Naive thymus-derived CD4-positive, alpha-beta T cell (primary cell): ENCODE data around the gene DNM3. TPM values are rescaled to one million over a fixed set of nuclear protein-coding genes. Genes with fewer than 3 reads are reported as not detected.

Experiments
- ATAC-seq: fragments of 150-1000 bp; cut with Tn5 transposase; 2 replicates; pipeline ENCODE4 v1.10.0; 2021; ENCODE audit warnings: mild to moderate bottlenecking, moderate library complexity
- CTCF ChIA-PET: fragments of 350-600 bp; sonication (Branson Sonifier 250); formaldehyde crosslinking; loops from one replicate; lab custom pipeline; 2021; ENCODE audit warnings: antibody characterized with exemption; lab: Charles Lee
- POLR2A ChIA-PET: fragments of 350-600 bp; sonication (Branson Sonifier 250); formaldehyde crosslinking; loops from one replicate; lab custom pipeline; 2021; ENCODE audit warnings: antibody characterized with exemption, inconsistent platforms; lab: Charles Lee
- DNase-seq, 9 donors: peaks; one replicate each; pipeline versions ENCODE4 v3.0.0 to v3.0.0-alpha.2; 2020 to 2022; ENCODE audit warnings: mixed read lengths in 1 of 9
- H3K27ac ChIP-seq: one replicate; pipeline ENCODE4 v1.7.0; 2013; ENCODE audit warnings: mild to moderate bottlenecking, low read depth, low read length, moderate library complexity
- H3K27me3 ChIP-seq, 2 donors: one replicate each; pipeline ENCODE4 v1.7.0; 2013; ENCODE audit warnings: low read length in 2 of 2, mild to moderate bottlenecking in 2 of 2, moderate library complexity in 2 of 2; ENCODE audit not compliant: control insufficient read depth in 2 of 2, insufficient read depth in 2 of 2
- H3K36me3 ChIP-seq, 3 experiments: 1 replicate in 2 of 3; 2 replicates in 1 of 3; pipeline ENCODE4 v1.7.0; 2013; ENCODE audit warnings: low read length in 3 of 3, mild to moderate bottlenecking in 3 of 3, moderate library complexity in 1 of 3; ENCODE audit not compliant: insufficient read depth in 3 of 3, control insufficient read depth in 2 of 3
- H3K4me1 ChIP-seq, 2 donors: one replicate each; pipeline ENCODE4 v1.7.0; 2013; ENCODE audit warnings: low read length in 2 of 2, mild to moderate bottlenecking in 2 of 2, moderate library complexity in 1 of 2; ENCODE audit not compliant: control insufficient read depth in 2 of 2, insufficient read depth in 2 of 2
- H3K4me3 ChIP-seq: 2 replicates; pipeline ENCODE4 v1.7.0; 2013; ENCODE audit warnings: mild to moderate bottlenecking, low read length
- H3K9me3 ChIP-seq, 3 experiments: 1 replicate in 2 of 3; 2 replicates in 1 of 3; pipeline ENCODE4 v1.7.0; 2013; ENCODE audit warnings: low read length in 3 of 3; ENCODE audit not compliant: control insufficient read depth in 2 of 3
- H3K27ac Mint-ChIP-seq, 9 donors: one replicate each; pipeline ENCODE4 v1.8.0; 2020 to 2022; ENCODE audit warnings: mixed read lengths in 9 of 9, mild to moderate bottlenecking in 8 of 9, moderate library complexity in 5 of 9, inconsistent platforms in 2 of 9
- H3K27me3 Mint-ChIP-seq, 5 donors: one replicate each; pipeline ENCODE4 v1.8.0; 2021 to 2022; ENCODE audit warnings: mixed read lengths in 5 of 5, mild to moderate bottlenecking in 1 of 5
- H3K36me3 Mint-ChIP-seq, 5 donors: one replicate each; pipeline ENCODE4 v1.8.0; 2020 to 2022; ENCODE audit warnings: mixed read lengths in 5 of 5, mild to moderate bottlenecking in 3 of 5, inconsistent platforms in 1 of 5
- H3K4me1 Mint-ChIP-seq, 7 donors: one replicate each; pipeline ENCODE4 v1.8.0; 2020 to 2022; ENCODE audit warnings: mixed read lengths in 7 of 7, mild to moderate bottlenecking in 3 of 7, inconsistent platforms in 1 of 7
- H3K4me3 Mint-ChIP-seq, 10 donors: one replicate each; pipeline ENCODE4 v1.8.0; 2020 to 2022; ENCODE audit warnings: mild to moderate bottlenecking in 10 of 10, mixed read lengths in 10 of 10, moderate library complexity in 6 of 10, inconsistent platforms in 2 of 10
- H3K9me3 Mint-ChIP-seq, 11 donors: one replicate each; pipeline ENCODE4 v1.8.0; 2020 to 2022; ENCODE audit warnings: mixed read lengths in 11 of 11, mild to moderate bottlenecking in 4 of 11, inconsistent platforms in 1 of 11, moderate library complexity in 1 of 11
- intact Hi-C, 2 donors: fragments of 100-400 bp; cut with micrococcal nuclease; formaldehyde crosslinking; loops; one replicate each; pipeline ENCODE4 v1.15.1; 2023
- polyA plus RNA-seq, 2 donors: library from polyadenylated mRNA; unstranded; fragments of 300-500 nt; fragmentation: Illumina TruSeq; gene quantifications; one replicate each; pipeline ENCODE4 v1.2.3, GENCODE V29; 2021
- total RNA-seq, 6 experiments: library from RNA in 5 of 6; stranded (reverse) in 5 of 6; gene quantifications; 1 replicate in 5 of 6; 2 replicates in 1 of 6; pipeline ENCODE4 v1.2.3 and lab custom pipeline; 2021 to 2026

The DNM3 gene
- total and polyA plus RNA-seq, 7 experiments from 2014 or later = 1.2 to 2.5 (median 2.0) TPM

GRCh38 chr1:172162236-172162635, 320.9 kb downstream of the DNM3 start:
- H3K27ac ChIP-seq = no peak overlapping the region
- H3K4me3 ChIP-seq = no peak overlapping the region
- Mint-ChIP-seq H3K27me3 (no peaks in the 10 kb centered on the region), H3K4me3 (no peak overlapping the region), H3K4me1 (no peaks in the 10 kb centered on the region), H3K9me3 (no peaks in the 10 kb centered on the region), H3K36me3 (peaks cover 0 to 5% (median 0%) of the 10 kb centered on the region in 5 donors), H3K27ac (no peak overlapping the region)
- no peaks in the 10 kb centered on the region for H3K36me3 ChIP-seq
- no peaks in the 10 kb centered on the region for H3K4me1 ChIP-seq
- ATAC-seq (no peak), DNase-seq (no peak)
- no peaks in the 10 kb centered on the region for H3K9me3 ChIP-seq
- intact Hi-C loops = no loop called here
- POLR2A ChIA-PET = no interaction called here
- H3K27me3 ChIP-seq = no peaks in the 10 kb centered on the region
- CTCF ChIA-PET = no interaction called here

- ChIA-PET CTCF (interaction anchor here (0.7 kb wide), 1 partner anchor 249 kb away, joined by 3 read pairs; no protein-coding TSS in a partner anchor), POLR2A (no interaction called here)
- Mint-ChIP-seq H3K36me3 (peaks cover 0 to 9% (median 0%) of the 10 kb centered on the region in 5 donors), H3K27me3 (no peaks in the 10 kb centered on the region), H3K9me3 (no peaks in the 10 kb centered on the region), H3K27ac (no peak overlapping the region), H3K4me1 (peaks cover 0 to 13% (median 2%) of the 10 kb centered on the region in 7 donors), H3K4me3 (no peak overlapping the region)
- no peak for DNase-seq
- ATAC-seq = no peak
- intact Hi-C loops = no loop called here
- Histone ChIP-seq H3K4me1 (no peaks in the 10 kb centered on the region), H3K36me3 (no peaks in the 10 kb centered on the region), H3K4me3 (no peak overlapping the region), H3K27ac (no peak overlapping the region), H3K27me3 (no peaks in the 10 kb centered on the region), H3K9me3 (no peaks in the 10 kb centered on the region)
Measured at GRCh38 chr1:172163498-172164215, 322.4 kb downstream of the DNM3 start.

GRCh38 chr1:172165403-172165802, 324.1 kb downstream of the DNM3 start:
- H3K27me3 Mint-ChIP-seq = no peaks in the 10 kb centered on the region
- H3K27ac Mint-ChIP-seq = no peak overlapping the region
- peaks cover 0 to 9% (median 0%) of the 10 kb centered on the region in 5 donors for H3K36me3 Mint-ChIP-seq
- H3K9me3 Mint-ChIP-seq = no peaks in the 10 kb centered on the region
- no peaks in the 10 kb centered on the region for H3K9me3 ChIP-seq
- H3K36me3 ChIP-seq = no peaks in the 10 kb centered on the region
- H3K4me3 Mint-ChIP-seq = no peak overlapping the region
- POLR2A ChIA-PET = interaction anchor here (0.7 kb wide), 1 partner anchor 196 kb away, joined by 3 read pairs; no protein-coding TSS in a partner anchor
- no peaks in the 10 kb centered on the region for H3K4me1 ChIP-seq
- no peak overlapping the region for H3K4me3 ChIP-seq
- ATAC-seq (no peak), DNase-seq (no peak)
- no peak overlapping the region for H3K27ac ChIP-seq
- H3K27me3 ChIP-seq = no peaks in the 10 kb centered on the region
- peaks cover 0 to 13% (median 4%) of the 10 kb centered on the region in 7 donors for H3K4me1 Mint-ChIP-seq
- CTCF ChIA-PET = no interaction called here
- intact Hi-C loops = no loop called here

GRCh38 chr1:172167796-172168596, 326.7 kb downstream of the DNM3 start:
- Histone ChIP-seq H3K27ac (no peak overlapping the region), H3K36me3 (no peaks in the 10 kb centered on the region), H3K27me3 (no peaks in the 10 kb centered on the region), H3K4me3 (no peak overlapping the region), H3K9me3 (no peaks in the 10 kb centered on the region), H3K4me1 (no peaks in the 10 kb centered on the region)
- POLR2A ChIA-PET = interaction anchor here (1.1 kb wide), 2 partner anchors 11 to 42 kb away, joined by 3 to 4 read pairs; no protein-coding TSS in a partner anchor
- no peak for DNase-seq
- intact Hi-C loops = no loop called here
- no peak overlapping the region for H3K4me3 Mint-ChIP-seq
- no peak overlapping the region for H3K27ac Mint-ChIP-seq
- no peak for ATAC-seq
- peaks cover 0 to 2% (median 0%) of the 10 kb centered on the region in 11 donors for H3K9me3 Mint-ChIP-seq
- H3K4me1 Mint-ChIP-seq = peaks cover 0 to 13% (median 4%) of the 10 kb centered on the region in 7 donors
- peaks cover 0 to 10% (median 2%) of the 10 kb centered on the region in 5 donors for H3K36me3 Mint-ChIP-seq
- CTCF ChIA-PET = no interaction called here
- H3K27me3 Mint-ChIP-seq = peaks cover 0 to 6% (median 4%) of the 10 kb centered on the region in 5 donors

GRCh38 chr1:172168597-172168872, 327.2 kb downstream of the DNM3 start:
- Histone ChIP-seq H3K27ac (no peak overlapping the region), H3K27me3 (no peaks in the 10 kb centered on the region), H3K9me3 (no peaks in the 10 kb centered on the region), H3K4me3 (no peak overlapping the region), H3K36me3 (no peaks in the 10 kb centered on the region), H3K4me1 (no peaks in the 10 kb centered on the region)
- CTCF ChIA-PET = interaction anchor here (1.0 kb wide), 1 partner anchor 78 kb away, joined by 3 read pairs; no protein-coding TSS in a partner anchor
- POLR2A ChIA-PET = interaction anchor here (1.1 kb wide), 2 partner anchors 12 to 43 kb away, joined by 3 to 4 read pairs; no protein-coding TSS in a partner anchor
- intact Hi-C loops = no loop called here
- H3K4me3 Mint-ChIP-seq = no peak overlapping the region
- no peak for ATAC-seq
- H3K9me3 Mint-ChIP-seq = peaks cover 0 to 3% (median 0%) of the 10 kb centered on the region in 11 donors
- peaks cover 0 to 8% (median 4%) of the 10 kb centered on the region in 5 donors for H3K27me3 Mint-ChIP-seq
- peaks cover 0 to 13% (median 4%) of the 10 kb centered on the region in 7 donors for H3K4me1 Mint-ChIP-seq
- DNase-seq = no peak
- H3K36me3 Mint-ChIP-seq = peaks cover 0 to 12% (median 4%) of the 10 kb centered on the region in 5 donors
- peak overlapping the region in 1 of 9 donors; percentile 43 for H3K27ac Mint-ChIP-seq

- no peak overlapping the region for H3K4me3 ChIP-seq
- ATAC-seq (no peak), DNase-seq (no peak)
- Mint-ChIP-seq H3K36me3 (peaks cover 0 to 13% (median 4%) of the 10 kb centered on the region in 5 donors), H3K27ac (no peak overlapping the region), H3K4me1 (peaks cover 0 to 13% (median 4%) of the 10 kb centered on the region in 7 donors), H3K4me3 (no peak overlapping the region), H3K9me3 (peaks cover 0 to 3% (median 0%) of the 10 kb centered on the region in 11 donors), H3K27me3 (peaks cover 0 to 8% (median 4%) of the 10 kb centered on the region in 5 donors)
- no peaks in the 10 kb centered on the region for H3K9me3 ChIP-seq
- no peaks in the 10 kb centered on the region for H3K4me1 ChIP-seq
- ChIA-PET CTCF (interaction anchor here (1.0 kb wide), 1 partner anchor 79 kb away, joined by 3 read pairs; no protein-coding TSS in a partner anchor), POLR2A (interaction anchor here (1.4 kb wide), 1 partner anchor 11 kb away, joined by 4 read pairs; no protein-coding TSS in a partner anchor)
- H3K36me3 ChIP-seq = no peaks in the 10 kb centered on the region
- no peak overlapping the region for H3K27ac ChIP-seq
- H3K27me3 ChIP-seq = no peaks in the 10 kb centered on the region
- intact Hi-C loops = no loop called here
Measured at GRCh38 chr1:172169836-172170235, 328.5 kb downstream of the DNM3 start.
